ENCODE measurements around the gene RNF34.
A peak's percentile ranks its signal among the peaks of the same experiment; 100 is the strongest.
"Not testable (repeated sequence)": the region's sequence is repeated elsewhere in the genome, so short reads cannot be mapped to it uniquely, and the experiment has no call there.

Gene RNF34

DNA sequence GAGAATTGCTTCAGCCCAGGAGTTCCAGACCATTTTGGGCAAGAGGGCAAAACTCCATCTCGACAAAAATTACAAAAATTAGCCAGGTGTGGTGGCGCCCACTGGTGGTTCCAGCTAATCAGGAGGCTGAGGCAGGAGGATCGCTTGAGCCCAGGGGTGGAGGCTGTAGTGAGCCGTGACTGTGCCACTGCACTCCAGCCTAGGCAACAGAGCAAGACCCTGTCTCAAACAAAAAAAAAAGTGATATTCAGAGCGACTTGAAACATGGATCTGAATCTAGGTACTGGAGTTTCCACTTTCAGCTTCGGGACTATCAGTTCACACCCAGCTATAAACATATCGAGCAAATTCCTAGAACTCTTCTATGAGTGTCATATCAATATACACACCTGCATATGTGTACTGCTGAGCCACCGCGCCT is 16.3 kb upstream of the RNF34 start:
- no peak for TF ChIP-seq MYC (IDR thresholded peaks at IDR 0.05; ENCODE audit: low read depth, low read length)
- TF ChIP-seq POLR2A (IDR thresholded peaks at IDR 0.05; ENCODE audit: extremely low read depth, insufficient read length), result no peak
- TF ChIP-seq MAX (IDR thresholded peaks at IDR 0.05; ENCODE audit: low read depth, low read length), result no peak
- TF ChIP-seq, protein P1, sequence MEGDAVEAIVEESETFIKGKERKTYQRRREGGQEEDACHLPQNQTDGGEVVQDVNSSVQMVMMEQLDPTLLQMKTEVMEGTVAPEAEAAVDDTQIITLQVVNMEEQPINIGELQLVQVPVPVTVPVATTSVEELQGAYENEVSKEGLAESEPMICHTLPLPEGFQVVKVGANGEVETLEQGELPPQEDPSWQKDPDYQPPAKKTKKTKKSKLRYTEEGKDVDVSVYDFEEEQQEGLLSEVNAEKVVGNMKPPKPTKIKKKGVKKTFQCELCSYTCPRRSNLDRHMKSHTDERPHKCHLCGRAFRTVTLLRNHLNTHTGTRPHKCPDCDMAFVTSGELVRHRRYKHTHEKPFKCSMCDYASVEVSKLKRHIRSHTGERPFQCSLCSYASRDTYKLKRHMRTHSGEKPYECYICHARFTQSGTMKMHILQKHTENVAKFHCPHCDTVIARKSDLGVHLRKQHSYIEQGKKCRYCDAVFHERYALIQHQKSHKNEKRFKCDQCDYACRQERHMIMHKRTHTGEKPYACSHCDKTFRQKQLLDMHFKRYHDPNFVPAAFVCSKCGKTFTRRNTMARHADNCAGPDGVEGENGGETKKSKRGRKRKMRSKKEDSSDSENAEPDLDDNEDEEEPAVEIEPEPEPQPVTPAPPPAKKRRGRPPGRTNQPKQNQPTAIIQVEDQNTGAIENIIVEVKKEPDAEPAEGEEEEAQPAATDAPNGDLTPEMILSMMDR (IDR thresholded peaks at IDR 0.05; ENCODE audit: low read depth, low read length), result peak; percentile 36
- H3K4me3 ChIP-seq (ENCODE audit: low read depth, low read length), result no peak overlapping the region
- DNase-seq (ENCODE audit: low read depth), result no peak

GRCh38 chr12:121384891-121385290 is 15.0 kb upstream of the RNF34 start:
- H3K4me3 ChIP-seq (ENCODE audit: low read depth, low read length); DNase-seq (ENCODE audit: low read depth): not testable (repeated sequence)

DNA sequence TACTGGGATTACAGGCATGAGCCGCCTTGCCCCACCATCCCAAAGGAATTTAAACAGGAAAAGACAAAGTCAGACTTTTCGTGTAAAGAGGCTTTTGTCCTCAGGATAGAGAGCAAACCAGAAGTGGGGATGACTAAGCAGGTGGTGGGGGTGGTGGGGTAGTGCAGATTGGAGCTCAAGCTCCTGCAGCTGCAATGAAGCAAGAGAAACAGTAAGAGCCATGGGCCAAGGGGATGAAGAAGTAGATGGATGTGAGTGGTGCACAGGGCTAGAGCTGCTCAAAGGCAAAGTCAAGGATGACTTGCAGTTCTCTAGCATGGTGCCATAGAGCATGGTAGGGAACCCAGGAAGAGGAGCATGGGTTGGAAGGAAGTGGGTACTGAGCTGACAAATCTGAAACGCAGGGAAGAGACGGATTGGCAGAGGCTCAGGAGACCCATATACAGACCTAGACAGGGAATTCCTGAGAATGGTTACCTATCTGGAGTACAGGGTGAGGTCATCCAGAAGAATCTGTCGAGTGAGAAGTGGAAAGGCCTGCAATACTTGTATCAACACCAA is 11.4 kb upstream of the RNF34 start:
- H3K4me3 ChIP-seq (ENCODE audit: low read depth, low read length), result no peak overlapping the region
- peak; percentile 98 for DNase-seq (ENCODE audit: low read depth)
- TF ChIP-seq, protein P1 (IDR thresholded peaks at IDR 0.05; ENCODE audit: low read depth, low read length), result no peak
- TF ChIP-seq POLR2A (IDR thresholded peaks at IDR 0.05; ENCODE audit: extremely low read depth, insufficient read length) (no peak), MYC (IDR thresholded peaks at IDR 0.05; ENCODE audit: low read depth, low read length) (peak; percentile 41; the same call in 1 of the 2 replicates), MAX (IDR thresholded peaks at IDR 0.05; ENCODE audit: low read depth, low read length) (peak; percentile 9; the same call in 1 of the 2 replicates)

DNA sequence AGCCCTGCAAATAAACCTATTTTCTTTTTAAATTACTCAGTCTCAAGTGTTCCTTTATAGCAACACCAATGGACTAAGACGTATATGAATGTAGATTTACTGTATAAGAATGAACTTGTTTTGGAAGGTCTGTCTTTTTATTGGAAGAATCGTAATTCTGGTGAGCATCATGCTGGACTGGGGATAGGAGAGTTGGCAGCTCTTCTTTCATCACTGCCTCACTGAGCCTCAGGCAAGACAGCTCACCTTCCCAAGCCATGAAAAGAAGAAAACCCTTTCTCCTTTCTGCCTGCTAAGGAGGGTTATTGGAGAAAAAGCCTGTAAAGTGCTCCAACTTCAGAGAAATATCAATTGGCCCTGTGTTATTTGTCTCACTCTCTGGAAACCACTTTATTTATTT is 9.1 kb upstream of the RNF34 start:
- H3K4me3 ChIP-seq (ENCODE audit: low read depth, low read length), result no peak overlapping the region
- TF ChIP-seq POLR2A (IDR thresholded peaks at IDR 0.05; ENCODE audit: extremely low read depth, insufficient read length) (no peak), MAX (IDR thresholded peaks at IDR 0.05; ENCODE audit: low read depth, low read length) (no peak), MYC (IDR thresholded peaks at IDR 0.05; ENCODE audit: low read depth, low read length) (no peak)
- TF ChIP-seq, protein P1 (IDR thresholded peaks at IDR 0.05; ENCODE audit: low read depth, low read length), result no peak

GRCh38 chr12:121391619-121392324 is 8.1 kb upstream of the RNF34 start:
- DNase-seq (ENCODE audit: low read depth), result peak; percentile 56
- no peak for TF ChIP-seq MAX (IDR thresholded peaks at IDR 0.05; ENCODE audit: low read depth, low read length)
- TF ChIP-seq POLR2A (IDR thresholded peaks at IDR 0.05; ENCODE audit: extremely low read depth, insufficient read length), result no peak
- no peak for TF ChIP-seq MYC (IDR thresholded peaks at IDR 0.05; ENCODE audit: low read depth, low read length)
- H3K4me3 ChIP-seq (ENCODE audit: low read depth, low read length), result no peak overlapping the region

More for the DNA sequence above, 9.1 kb upstream of the RNF34 start:
- DNase-seq (ENCODE audit: low read depth), result no peak

- TF ChIP-seq MYC (IDR thresholded peaks at IDR 0.05; ENCODE audit: low read depth, low read length), result no peak
- no peak for DNase-seq (ENCODE audit: low read depth)
- no peak overlapping the region for H3K4me3 ChIP-seq (ENCODE audit: low read depth, low read length)
Observed at GRCh38 chr12:121392325-121392716, 7.6 kb upstream of the RNF34 start.

DNA sequence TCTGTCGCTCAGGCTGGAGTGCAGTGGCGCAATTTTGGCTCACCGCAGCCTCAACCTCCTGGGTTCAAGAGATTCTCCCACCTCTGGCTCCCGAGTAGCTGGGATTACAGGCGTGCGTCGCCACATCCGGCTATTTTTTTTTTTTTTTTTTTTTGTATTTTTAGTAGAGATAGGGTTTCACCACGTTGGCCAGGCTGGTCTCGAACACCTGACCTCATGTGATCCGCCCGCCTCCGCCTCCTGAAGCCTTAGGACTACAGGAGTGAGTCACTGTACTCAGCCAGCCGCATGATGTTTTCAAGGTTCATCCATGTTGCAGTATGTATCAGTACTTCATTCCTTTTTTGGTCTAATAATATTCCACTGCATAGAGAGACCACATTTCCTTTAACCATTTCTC is 2.4 kb upstream of the RNF34 start:
- TF ChIP-seq, protein P1 (IDR thresholded peaks at IDR 0.05; ENCODE audit: low read depth, low read length), result no peak
- TF ChIP-seq MAX (IDR thresholded peaks at IDR 0.05; ENCODE audit: low read depth, low read length) (no peak), POLR2A (IDR thresholded peaks at IDR 0.05; ENCODE audit: extremely low read depth, insufficient read length) (no peak), MYC (IDR thresholded peaks at IDR 0.05; ENCODE audit: low read depth, low read length) (no peak)
- peak; percentile 51 for DNase-seq (ENCODE audit: low read depth)
- H3K4me3 ChIP-seq (ENCODE audit: low read depth, low read length), result no peak overlapping the region
